Endothelial cell of umbilical vein (primary cell): Measurements from ENCODE around the gene ZNF763. TPM values are rescaled to one million over a fixed set of nuclear protein-coding genes. Genes with fewer than 3 reads are reported as not detected.

Experiments
- BruUV-seq: library from RNA; stranded (reverse); fragments of 400-500 nt; replicated peaks from 2 replicates; lab custom pipeline; 2021; lab: Mats Ljungman, UMichigan
- CTCF ChIA-PET: fragments of 300-600, 350-600 bp; sonication (Branson Sonifier 250); formaldehyde crosslinking; loops from one replicate; lab custom pipeline; 2021; ENCODE audit warnings: antibody characterized with exemption, inconsistent platforms; lab: Charles Lee
- POLR2A ChIA-PET: fragments of 300-600, 350-600 bp; sonication (Branson Sonifier 250); formaldehyde crosslinking; loops from one replicate; lab custom pipeline; 2021; ENCODE audit warnings: antibody characterized with exemption, inconsistent platforms; lab: Charles Lee
- DNase-seq: peaks from one replicate; pipeline ENCODE4 v3.0.0-alpha.2; 2011; ENCODE audit warnings: low read depth, low spot score
- FAIRE-seq: peaks from 2 replicates; lab custom pipeline; 2011; peaks lifted over from hg19 to GRCh38; lab: Jason Lieb, UNC
- H2AFZ ChIP-seq: 2 replicates; pipeline ENCODE4 v1.6.0; 2012; ENCODE audit warnings: low read depth, low read length, control low read depth, inconsistent platforms
- H3K27ac ChIP-seq: 2 replicates; pipeline ENCODE4 v1.5.1; 2011; ENCODE audit warnings: low read depth, mild to moderate bottlenecking, control low read depth, low read length, moderate library complexity; ENCODE audit not compliant: insufficient read depth
- H3K27me3 ChIP-seq, 2 experiments: 2 replicates each; pipeline versions ENCODE4 v1.6.0 to v1.6.1; 2011; ENCODE audit warnings: low read length in 2 of 2, mixed read lengths in 1 of 2; ENCODE audit not compliant: control insufficient read depth in 2 of 2, insufficient read depth in 2 of 2
- H3K36me3 ChIP-seq, 2 experiments: 2 replicates in 1 of 2; 3 replicates in 1 of 2; pipeline ENCODE4 v1.5.1; 2011; ENCODE audit warnings: low read length in 2 of 2, mild to moderate bottlenecking in 1 of 2, moderate library complexity in 1 of 2; ENCODE audit not compliant: control insufficient read depth in 2 of 2, insufficient read depth in 2 of 2; ENCODE audit errors: extremely low read depth in 1 of 2
- H3K4me1 ChIP-seq: 3 replicates; pipeline ENCODE4 v1.5.1; 2011; ENCODE audit warnings: mild to moderate bottlenecking, low read length; ENCODE audit not compliant: control insufficient read depth, insufficient read depth; ENCODE audit errors: extremely low read depth
- H3K4me2 ChIP-seq: 2 replicates; pipeline ENCODE4 v1.6.1; 2011; ENCODE audit warnings: low read length, control low read depth, mixed read lengths; ENCODE audit not compliant: insufficient read depth
- H3K4me3 ChIP-seq, 3 experiments: fragments of 200-600 bp in 1 of 3; sonication (generic), shearing (Covaris generic) in 1 of 3; replicated peaks in 1 of 3; 2 replicates each; pipeline ENCODE4 v1.5.1; 2011 to 2016; ENCODE audit warnings: control low read depth in 3 of 3, low read length in 3 of 3, mild to moderate bottlenecking in 2 of 3, inconsistent platforms in 1 of 3, low read depth in 1 of 3, moderate library complexity in 1 of 3; ENCODE audit not compliant: insufficient read depth in 1 of 3
- H3K79me2 ChIP-seq: 2 replicates; pipeline ENCODE4 v1.6.0; 2012; ENCODE audit warnings: low read length, inconsistent platforms; ENCODE audit not compliant: control insufficient read depth, insufficient read depth
- H3K9ac ChIP-seq: replicated peaks from 2 replicates; pipeline ENCODE3; 2011; ENCODE audit warnings: low read length, control low read depth; ENCODE audit not compliant: insufficient read depth; ENCODE audit errors: extremely low read depth
- H3K9me1 ChIP-seq: replicated peaks from 3 replicates; pipeline ENCODE4 v1.6.0; 2011; ENCODE audit warnings: mild to moderate bottlenecking, low read length; ENCODE audit not compliant: control insufficient read depth, insufficient read depth; ENCODE audit errors: extremely low read depth
- H3K9me3 ChIP-seq: replicated peaks from 2 replicates; pipeline ENCODE4 v1.5.1; 2012; ENCODE audit warnings: low read length, inconsistent platforms; ENCODE audit not compliant: control insufficient read depth, insufficient read depth
- H4K20me1 ChIP-seq: replicated peaks from 2 replicates; pipeline ENCODE3; 2011; ENCODE audit warnings: mild to moderate bottlenecking, low read length; ENCODE audit not compliant: control insufficient read depth, insufficient read depth; ENCODE audit errors: extremely low read depth
- EZH2 ChIP-seq: IDR thresholded peaks from 2 replicates; pipeline ENCODE4 v1.6.1; 2012; ENCODE audit warnings: borderline replicate concordance, low read depth, mild to moderate bottlenecking, moderate library complexity, low read length, inconsistent platforms; ENCODE audit not compliant: severe bottlenecking
- FOS ChIP-seq: IDR thresholded peaks from 2 replicates; pipeline ENCODE4 v1.6.1; 2011; ENCODE audit warnings: mild to moderate bottlenecking, low read length, moderate library complexity, borderline replicate concordance; ENCODE audit not compliant: insufficient read depth
- GATA2 ChIP-seq: IDR thresholded peaks from 2 replicates; pipeline ENCODE4 v1.7.0; 2011; ENCODE audit warnings: low read depth, mild to moderate bottlenecking, moderate library complexity, mixed read lengths, low read length; ENCODE audit not compliant: insufficient read length, insufficient read depth
- JUN ChIP-seq: IDR thresholded peaks from 2 replicates; pipeline ENCODE4 v1.6.1; 2011; ENCODE audit warnings: borderline replicate concordance, low read depth; ENCODE audit not compliant: insufficient read length, insufficient read depth
- MYC ChIP-seq: IDR thresholded peaks from one replicate; pipeline ENCODE4 v1.6.1; 2011; ENCODE audit warnings: mild to moderate bottlenecking, low read depth, low read length
- POLR2A ChIP-seq: IDR thresholded peaks from 2 replicates; pipeline ENCODE4 v1.6.1; 2012; ENCODE audit warnings: low read depth, mild to moderate bottlenecking, control low read depth, low read length
- POLR2AphosphoS5 ChIP-seq: IDR thresholded peaks from 2 replicates; pipeline ENCODE4 v1.6.1; 2012; ENCODE audit warnings: low read depth, mild to moderate bottlenecking, control low read depth, low read length, moderate library complexity; ENCODE audit not compliant: insufficient read depth
- dilution Hi-C: fragments of 300-500 bp; cut with MboI; formaldehyde crosslinking; loops from one replicate; pipeline ENCODE4 v1.15.0; 2019; ENCODE audit warnings: low sequenced_read_pairs; ENCODE audit not compliant: extremely low pct_ligation_motif_present
- intact Hi-C: fragments of 100-400 bp; cut with micrococcal nuclease; formaldehyde crosslinking; loops from one replicate; pipeline ENCODE4 v1.10.0; 2022
- polyA plus RNA-seq, 4 experiments: library from polyadenylated mRNA; depleted of rRNA in 3 of 4; stranded (reverse) in 3 of 4; unstranded in 1 of 4; fragments of >200 nt; gene quantifications; 2 replicates each; pipeline versions ENCODE4 v1.2.1 to v1.2.3, GENCODE V29; 2011 to 2012; ENCODE audit warnings: missing spikeins in 1 of 4
- total RNA-seq: library from RNA; stranded (reverse); gene quantifications from 2 replicates; pipeline ENCODE4 v1.2.3, GENCODE V29; 2021
- TF ChIP-seq, protein P1 (sequence below), 2 donors: IDR thresholded peaks; 1 replicate in 1 of 2; 2 replicates in 1 of 2; pipeline ENCODE4 v1.5.1; 2011; ENCODE audit warnings: low read length in 2 of 2, mild to moderate bottlenecking in 2 of 2, moderate library complexity in 2 of 2, control low read depth in 1 of 2, inconsistent platforms in 1 of 2, low read depth in 1 of 2; ENCODE audit not compliant: insufficient read depth in 1 of 2; ENCODE audit errors: extremely low read depth in 1 of 2
- TF ChIP-seq, protein P2 (sequence below): IDR thresholded peaks from 2 replicates; pipeline ENCODE4 v1.6.1; 2011; ENCODE audit not compliant: insufficient read depth, insufficient read length

Gene ZNF763
- total and polyA plus RNA-seq, 2 donors (not counting 3 experiments of a cell fraction or from before 2014, with no cell fraction given): 0.17 to 0.77 TPM

DNA sequence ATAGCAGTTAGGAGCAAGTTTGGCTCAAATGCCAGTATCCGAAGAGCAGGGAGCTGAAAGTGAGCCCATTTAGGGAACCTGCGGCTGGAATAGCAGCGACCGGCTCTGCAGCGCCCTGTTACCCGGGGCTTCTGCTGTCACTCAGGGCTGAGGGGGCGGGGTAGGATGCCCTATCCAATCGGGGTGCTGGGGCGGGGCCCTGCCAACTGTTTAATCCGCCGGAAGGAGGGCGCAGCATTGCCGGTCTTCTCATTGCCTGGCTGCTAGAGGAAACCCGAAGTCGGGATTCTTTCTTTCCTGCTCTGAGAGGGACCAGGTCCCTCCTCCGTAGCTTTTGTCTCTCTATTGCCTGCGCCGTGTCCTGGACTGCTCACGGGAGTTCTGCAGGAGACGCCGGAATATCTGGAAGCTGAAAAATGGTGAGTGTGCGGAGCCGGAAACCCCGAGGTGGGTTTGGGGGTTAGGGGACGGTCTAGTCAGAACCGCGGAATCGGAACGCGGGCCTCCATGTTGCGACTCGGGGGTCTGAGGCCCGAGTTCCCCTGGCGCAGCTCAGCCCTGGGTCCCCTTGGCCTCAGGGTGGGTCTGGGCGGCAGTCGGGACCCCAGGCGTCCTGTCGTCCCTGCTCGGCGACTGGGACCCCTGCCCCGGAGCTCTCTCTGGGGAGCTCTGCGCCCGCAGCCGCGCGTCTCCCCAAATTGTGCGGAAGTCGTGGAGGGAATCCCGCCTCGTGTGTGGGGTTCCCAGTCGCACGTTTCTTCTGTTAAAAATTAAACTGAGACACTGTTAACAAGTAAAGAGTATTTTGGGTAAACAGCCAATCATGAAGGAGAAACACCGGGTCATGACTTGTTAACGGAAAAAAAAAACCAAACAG is 22.8 kb downstream of the ZNF763 start:
- ChIA-PET CTCF (interaction anchor here (0.6 to 6.4 kb wide), 12 partner anchors 25 to 433 kb away, joined by 3 to 162 read pairs (median 8); partner anchors contain the start of genes ZNF442, ZNF491 and ZNF700), POLR2A (interaction anchor here (1.1 to 1.7 kb wide), 2 partner anchors 63 to 328 kb away, joined by 3 to 5 read pairs; partner anchors contain the start of gene ZNF700)
- Histone ChIP-seq H3K4me3 (peak overlapping the region; percentile 91 to 100 (median 93)), H3K27me3 (no peaks in the 10 kb centered on the region), H3K4me2 (peak overlapping the region; percentile 92), H3K4me1 (peaks cover 9% of the 10 kb centered on the region), H2AFZ (peak overlapping the region; percentile 98), H3K9me1 (no peaks in the 10 kb centered on the region), H4K20me1 (no peaks in the 10 kb centered on the region), H3K9me3 (no peaks in the 10 kb centered on the region), H3K27ac (peak overlapping the region; percentile 40), H3K79me2 (peaks cover 1% of the 10 kb centered on the region), H3K9ac (peak overlapping the region; percentile 67), H3K36me3 (no peaks in the 10 kb centered on the region)
- dilution Hi-C loops: no loop called here
- FAIRE-seq (peak; percentile 89), DNase-seq (peak; percentile 85)
- TF ChIP-seq FOS (no peak), MYC (no peak), GATA2 (no peak), POLR2A (peak; percentile 85), POLR2AphosphoS5 (peak; percentile 39), EZH2 (no peak), JUN (no peak)
- TF ChIP-seq, protein P1, sequence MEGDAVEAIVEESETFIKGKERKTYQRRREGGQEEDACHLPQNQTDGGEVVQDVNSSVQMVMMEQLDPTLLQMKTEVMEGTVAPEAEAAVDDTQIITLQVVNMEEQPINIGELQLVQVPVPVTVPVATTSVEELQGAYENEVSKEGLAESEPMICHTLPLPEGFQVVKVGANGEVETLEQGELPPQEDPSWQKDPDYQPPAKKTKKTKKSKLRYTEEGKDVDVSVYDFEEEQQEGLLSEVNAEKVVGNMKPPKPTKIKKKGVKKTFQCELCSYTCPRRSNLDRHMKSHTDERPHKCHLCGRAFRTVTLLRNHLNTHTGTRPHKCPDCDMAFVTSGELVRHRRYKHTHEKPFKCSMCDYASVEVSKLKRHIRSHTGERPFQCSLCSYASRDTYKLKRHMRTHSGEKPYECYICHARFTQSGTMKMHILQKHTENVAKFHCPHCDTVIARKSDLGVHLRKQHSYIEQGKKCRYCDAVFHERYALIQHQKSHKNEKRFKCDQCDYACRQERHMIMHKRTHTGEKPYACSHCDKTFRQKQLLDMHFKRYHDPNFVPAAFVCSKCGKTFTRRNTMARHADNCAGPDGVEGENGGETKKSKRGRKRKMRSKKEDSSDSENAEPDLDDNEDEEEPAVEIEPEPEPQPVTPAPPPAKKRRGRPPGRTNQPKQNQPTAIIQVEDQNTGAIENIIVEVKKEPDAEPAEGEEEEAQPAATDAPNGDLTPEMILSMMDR (IDR thresholded peaks at IDR 0.05; ENCODE audit: extremely low read depth in 1 of 2, insufficient read depth in 1 of 2, low read depth in 1 of 2, low read length in 2 of 2): no peak
- TF ChIP-seq, protein P2, sequence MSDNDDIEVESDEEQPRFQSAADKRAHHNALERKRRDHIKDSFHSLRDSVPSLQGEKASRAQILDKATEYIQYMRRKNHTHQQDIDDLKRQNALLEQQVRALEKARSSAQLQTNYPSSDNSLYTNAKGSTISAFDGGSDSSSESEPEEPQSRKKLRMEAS: no peak
- intact Hi-C loops: loop anchor here (1.0 to 10.0 kb wide), 9 partner anchors 23 to 685 kb away; partner anchors contain the start of genes ZNF20, ZNF44, ZNF440 and ZNF627
- TSS peak; percentile 72 for BruUV-seq
